ENCODE measurements around the gene NTM. TPM values are rescaled to one million over a fixed set of nuclear protein-coding genes. Genes with fewer than 3 reads are reported as not detected.

The NTM gene
- total RNA-seq, 1 experiment from 2014 or later = 8.6 TPM

GRCh38 chr11:131696690-131697089 is 326.3 kb downstream of the NTM start:
- no peak for DNase-seq (ENCODE audit: low spot score)
- intact Hi-C loops (cut with micrococcal nuclease; ENCODE audit: unreplicated experiment) = loop anchor here (5.0 to 10.0 kb wide), 5 partner anchors 216 to 1238 kb away; no protein-coding TSS in a partner anchor
- Histone ChIP-seq H3K9me3 (ENCODE audit: low read depth, low read length, poor library complexity, severe bottlenecking) (no peaks in the 10 kb centered on the region), H3K27ac (ENCODE audit: low read depth, low read length, poor library complexity, severe bottlenecking) (no peak overlapping the region), H3K4me3 (ENCODE audit: low read depth, low read length, poor library complexity, severe bottlenecking) (no peak overlapping the region), H3K4me1 (ENCODE audit: insufficient read depth, low read length, poor library complexity, severe bottlenecking) (peaks cover 7% of the 10 kb centered on the region), H3K36me3 (ENCODE audit: insufficient read depth, low read length, poor library complexity, severe bottlenecking) (no peaks in the 10 kb centered on the region), H3K27me3 (replicated peaks; ENCODE audit: insufficient read depth, low read depth, low read length, poor library complexity) (no peaks in the 10 kb centered on the region)
- no peak for TF ChIP-seq EZH2 (IDR thresholded peaks at IDR 0.05; ENCODE audit: borderline replicate concordance, low read depth, low read length, poor library complexity, severe bottlenecking)
- TF ChIP-seq, protein P1, sequence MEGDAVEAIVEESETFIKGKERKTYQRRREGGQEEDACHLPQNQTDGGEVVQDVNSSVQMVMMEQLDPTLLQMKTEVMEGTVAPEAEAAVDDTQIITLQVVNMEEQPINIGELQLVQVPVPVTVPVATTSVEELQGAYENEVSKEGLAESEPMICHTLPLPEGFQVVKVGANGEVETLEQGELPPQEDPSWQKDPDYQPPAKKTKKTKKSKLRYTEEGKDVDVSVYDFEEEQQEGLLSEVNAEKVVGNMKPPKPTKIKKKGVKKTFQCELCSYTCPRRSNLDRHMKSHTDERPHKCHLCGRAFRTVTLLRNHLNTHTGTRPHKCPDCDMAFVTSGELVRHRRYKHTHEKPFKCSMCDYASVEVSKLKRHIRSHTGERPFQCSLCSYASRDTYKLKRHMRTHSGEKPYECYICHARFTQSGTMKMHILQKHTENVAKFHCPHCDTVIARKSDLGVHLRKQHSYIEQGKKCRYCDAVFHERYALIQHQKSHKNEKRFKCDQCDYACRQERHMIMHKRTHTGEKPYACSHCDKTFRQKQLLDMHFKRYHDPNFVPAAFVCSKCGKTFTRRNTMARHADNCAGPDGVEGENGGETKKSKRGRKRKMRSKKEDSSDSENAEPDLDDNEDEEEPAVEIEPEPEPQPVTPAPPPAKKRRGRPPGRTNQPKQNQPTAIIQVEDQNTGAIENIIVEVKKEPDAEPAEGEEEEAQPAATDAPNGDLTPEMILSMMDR (conservative IDR thresholded peaks at IDR 0.05; ENCODE audit: low read depth, low read length) = no peak
- ChIA-PET POLR2A (ENCODE audit: low non-redundant PET) (no interaction called here), CTCF (no interaction called here)
- no TSS peak for BruUV-seq (replicated peaks)

- ChIA-PET CTCF (no interaction called here), POLR2A (ENCODE audit: low non-redundant PET) (no interaction called here)
- H3K4me3 ChIP-seq (ENCODE audit: low read depth, low read length, poor library complexity, severe bottlenecking) = no peak overlapping the region
- DNase-seq (ENCODE audit: low spot score) = no peak
- TF ChIP-seq, protein P1 (conservative IDR thresholded peaks at IDR 0.05; ENCODE audit: low read depth, low read length) = no peak
- no peak for TF ChIP-seq EZH2 (IDR thresholded peaks at IDR 0.05; ENCODE audit: borderline replicate concordance, low read depth, low read length, poor library complexity, severe bottlenecking)
- no TSS peak for BruUV-seq (replicated peaks)
- no peak overlapping the region for H3K27ac ChIP-seq (ENCODE audit: low read depth, low read length, poor library complexity, severe bottlenecking)
- H3K27me3 ChIP-seq (replicated peaks; ENCODE audit: insufficient read depth, low read depth, low read length, poor library complexity) = peaks cover 2% of the 10 kb centered on the region
- H3K4me1 ChIP-seq (ENCODE audit: insufficient read depth, low read length, poor library complexity, severe bottlenecking) = no peaks in the 10 kb centered on the region
- intact Hi-C loops (cut with micrococcal nuclease; ENCODE audit: unreplicated experiment) = no loop called here
- H3K9me3 ChIP-seq (ENCODE audit: low read depth, low read length, poor library complexity, severe bottlenecking) = peaks cover 12% of the 10 kb centered on the region
- no peaks in the 10 kb centered on the region for H3K36me3 ChIP-seq (ENCODE audit: insufficient read depth, low read length, poor library complexity, severe bottlenecking)
Observed at GRCh38 chr11:131703311-131703710, 332.9 kb downstream of the NTM start.

- no peaks in the 10 kb centered on the region for H3K36me3 ChIP-seq (ENCODE audit: insufficient read depth, low read length, poor library complexity, severe bottlenecking)
- H3K27me3 ChIP-seq (replicated peaks; ENCODE audit: insufficient read depth, low read depth, low read length, poor library complexity) = peaks cover 10% of the 10 kb centered on the region
- no peaks in the 10 kb centered on the region for H3K4me1 ChIP-seq (ENCODE audit: insufficient read depth, low read length, poor library complexity, severe bottlenecking)
- CTCF ChIA-PET = no interaction called here
- no peak overlapping the region for H3K27ac ChIP-seq (ENCODE audit: low read depth, low read length, poor library complexity, severe bottlenecking)
- no peak overlapping the region for H3K4me3 ChIP-seq (ENCODE audit: low read depth, low read length, poor library complexity, severe bottlenecking)
- DNase-seq (ENCODE audit: low spot score) = no peak
- no peak for TF ChIP-seq EZH2 (IDR thresholded peaks at IDR 0.05; ENCODE audit: borderline replicate concordance, low read depth, low read length, poor library complexity, severe bottlenecking)
- TF ChIP-seq, protein P1 (conservative IDR thresholded peaks at IDR 0.05; ENCODE audit: low read depth, low read length) = no peak
- intact Hi-C loops (cut with micrococcal nuclease; ENCODE audit: unreplicated experiment) = no loop called here
- POLR2A ChIA-PET (ENCODE audit: low non-redundant PET) = no interaction called here
- H3K9me3 ChIP-seq (ENCODE audit: low read depth, low read length, poor library complexity, severe bottlenecking) = peaks cover 15% of the 10 kb centered on the region
- BruUV-seq (replicated peaks) = no TSS peak
Observed at GRCh38 chr11:131704682-131705081, 334.3 kb downstream of the NTM start.
